Measurements from ENCODE around the gene OCIAD2.
"Not testable (repeated sequence)": the region's sequence is repeated elsewhere in the genome, so short reads cannot be mapped to it uniquely, and the experiment has no call there.

The OCIAD2 gene, protein sequence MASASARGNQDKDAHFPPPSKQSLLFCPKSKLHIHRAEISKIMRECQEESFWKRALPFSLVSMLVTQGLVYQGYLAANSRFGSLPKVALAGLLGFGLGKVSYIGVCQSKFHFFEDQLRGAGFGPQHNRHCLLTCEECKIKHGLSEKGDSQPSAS

DNA sequence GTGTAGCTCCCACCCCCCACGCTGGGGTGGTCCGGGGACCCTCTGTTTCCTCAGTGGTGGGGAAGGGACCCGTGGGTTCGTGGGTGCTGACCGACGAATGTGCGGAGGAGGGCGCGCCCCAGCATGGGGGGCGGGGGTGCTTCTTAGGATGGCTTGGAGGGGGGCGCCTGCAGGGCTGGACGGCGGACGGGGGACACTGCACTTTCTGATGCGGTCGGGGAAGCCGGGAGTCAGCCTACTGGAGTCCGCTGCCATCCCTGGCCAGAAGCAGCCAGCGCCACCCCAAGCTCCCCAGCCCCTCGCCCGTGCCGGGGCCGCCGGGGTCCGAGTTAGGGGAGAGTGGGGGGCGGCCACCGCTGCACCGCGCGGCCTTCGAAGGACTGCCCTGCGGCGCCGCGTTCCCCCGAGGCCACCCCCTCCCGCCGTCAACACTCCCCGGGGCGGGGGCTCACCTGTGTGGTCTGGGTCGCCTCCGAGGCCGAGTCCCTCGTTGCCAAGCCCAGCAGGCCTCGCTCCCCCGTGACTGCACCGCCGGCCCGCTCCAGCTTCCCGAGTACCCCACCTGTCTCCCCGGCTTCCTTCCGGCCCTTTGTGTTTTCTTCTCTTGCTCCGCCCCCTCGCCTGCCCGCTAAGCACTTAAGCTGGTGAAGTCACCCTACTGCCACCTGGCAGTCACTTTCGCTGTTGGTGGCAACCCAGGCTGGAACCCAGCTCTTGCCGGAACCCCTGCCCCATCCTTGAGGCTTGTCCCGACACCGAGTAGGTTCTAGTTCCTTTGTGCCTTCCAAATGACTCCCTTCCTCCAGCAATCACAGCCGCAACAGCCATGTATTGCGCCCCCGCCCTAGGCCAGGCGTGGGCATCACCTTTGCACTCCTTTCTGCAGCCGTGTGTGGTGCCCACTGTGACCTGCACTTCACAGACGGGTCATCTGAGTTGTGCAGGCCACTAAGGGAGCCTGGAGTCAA, at the start of gene OCIAD2:
Gene OCIAD2 (minus strand): TSS at position 569 of the 968 bp plus-strand sequence. CDS start 2,225 bp downstream, outside the sequence.
- DNase-seq: peak; percentile 23

DNA sequence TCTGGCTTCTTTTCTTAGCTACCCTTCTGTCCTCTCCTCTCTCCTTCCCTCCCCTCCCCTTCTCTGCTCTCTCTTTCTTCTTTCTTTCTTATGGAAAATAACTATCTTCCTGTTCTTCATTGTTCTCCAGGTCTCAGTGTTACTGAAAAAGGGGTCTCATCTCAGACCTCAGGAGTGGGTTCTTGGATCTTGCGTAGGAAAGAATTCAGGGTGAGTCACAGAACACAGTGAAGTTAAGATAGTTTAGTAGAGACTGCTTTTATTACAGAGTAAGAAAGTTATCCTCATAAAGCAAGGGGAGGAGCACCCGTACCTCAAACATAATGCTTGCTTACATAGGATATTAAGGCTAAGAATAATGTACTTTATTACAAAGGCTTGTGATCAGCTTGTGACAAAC, 47.7 kb upstream of the OCIAD2 start:
- DNase-seq: no peak

DNA sequence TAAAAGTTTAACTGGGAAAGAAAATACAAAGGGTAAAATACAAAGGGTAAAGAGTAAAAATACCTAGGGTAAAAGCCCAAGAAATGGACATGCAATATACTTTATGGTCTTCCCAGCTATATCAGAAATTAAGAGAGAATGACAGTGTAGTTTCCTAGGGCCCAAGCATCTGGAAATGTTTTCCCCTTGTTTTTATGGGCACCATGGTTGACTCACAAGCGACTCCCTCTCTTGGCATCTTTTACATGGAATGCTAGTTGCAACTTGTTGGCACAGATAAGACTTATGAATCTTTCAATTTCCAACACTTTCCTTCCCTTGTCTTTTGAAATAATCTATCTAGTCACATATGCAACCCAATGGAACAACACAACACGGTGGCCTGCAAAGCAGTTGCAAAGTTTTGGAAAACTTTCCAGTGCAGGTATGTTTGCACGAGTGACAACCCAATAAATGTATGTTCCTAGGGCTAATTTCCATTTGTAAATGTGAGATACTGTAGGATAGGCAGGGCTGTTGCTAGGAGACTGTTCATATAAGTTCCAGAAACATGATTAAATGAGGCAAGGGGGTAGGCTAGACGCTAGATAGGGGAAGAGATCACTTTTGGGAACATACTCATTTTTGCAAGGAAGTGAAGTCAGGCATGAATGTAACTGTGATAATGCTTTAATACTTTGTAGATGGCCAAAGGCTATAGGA, 43.1 kb upstream of the OCIAD2 start:
- DNase-seq: no peak

DNA sequence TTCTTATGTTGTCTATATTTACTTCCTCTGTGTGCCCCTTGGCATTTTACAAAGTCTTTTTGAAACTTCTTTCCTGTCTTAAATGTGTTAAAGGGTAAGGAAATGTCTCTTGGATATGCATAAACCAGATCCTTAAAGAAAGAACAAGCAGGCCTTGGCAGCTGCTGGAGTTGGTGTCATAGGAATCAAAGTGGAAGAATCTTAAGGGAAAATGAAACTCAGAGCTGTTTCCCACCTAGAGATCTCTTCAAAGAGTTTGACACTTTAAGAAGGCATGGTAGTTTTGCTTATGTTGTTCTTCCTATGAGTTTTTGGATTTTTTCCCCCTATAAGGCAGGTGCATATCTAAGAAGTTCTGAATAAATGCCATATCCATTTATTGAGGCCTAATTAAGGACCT, 42.5 kb upstream of the OCIAD2 start:
- no peak for DNase-seq

DNA sequence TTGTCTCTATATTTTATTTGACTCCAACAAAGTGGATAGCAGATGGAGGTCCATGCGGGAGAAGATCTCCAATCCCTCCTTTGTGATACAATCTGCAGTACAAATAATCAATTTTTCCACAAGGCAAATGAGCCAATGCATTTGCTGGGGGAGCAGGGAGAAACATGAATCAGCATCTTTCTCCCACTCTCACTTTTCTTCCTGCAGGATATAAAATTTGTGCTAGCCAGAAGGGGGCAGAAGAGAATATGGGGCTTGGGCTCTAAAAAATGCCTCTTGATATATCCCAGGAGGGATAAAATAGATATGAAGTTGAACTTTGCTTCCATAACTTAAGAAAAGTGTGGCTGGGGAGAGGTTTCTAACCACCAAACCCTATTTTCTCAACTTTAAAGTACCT, 41.2 kb upstream of the OCIAD2 start:
- no peak for DNase-seq

DNA sequence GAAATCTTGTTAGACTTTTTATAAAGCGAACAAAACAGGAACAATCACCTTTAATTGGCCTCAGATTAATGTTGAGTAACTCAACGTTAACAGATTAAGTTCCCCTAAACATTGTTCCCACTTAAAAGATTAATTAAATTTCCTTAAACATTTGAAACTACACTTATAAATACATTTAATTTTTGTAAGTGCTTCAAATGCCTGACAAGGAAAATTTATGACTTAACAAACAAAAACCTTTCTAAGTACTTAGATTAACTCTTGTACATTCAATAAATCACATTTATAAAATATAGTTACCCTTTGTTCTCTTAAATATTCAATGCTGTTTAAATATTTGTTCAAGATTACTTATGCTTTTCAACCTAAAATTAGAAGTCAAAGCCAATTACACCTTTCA, 39.4 kb upstream of the OCIAD2 start:
- DNase-seq: no peak

DNA sequence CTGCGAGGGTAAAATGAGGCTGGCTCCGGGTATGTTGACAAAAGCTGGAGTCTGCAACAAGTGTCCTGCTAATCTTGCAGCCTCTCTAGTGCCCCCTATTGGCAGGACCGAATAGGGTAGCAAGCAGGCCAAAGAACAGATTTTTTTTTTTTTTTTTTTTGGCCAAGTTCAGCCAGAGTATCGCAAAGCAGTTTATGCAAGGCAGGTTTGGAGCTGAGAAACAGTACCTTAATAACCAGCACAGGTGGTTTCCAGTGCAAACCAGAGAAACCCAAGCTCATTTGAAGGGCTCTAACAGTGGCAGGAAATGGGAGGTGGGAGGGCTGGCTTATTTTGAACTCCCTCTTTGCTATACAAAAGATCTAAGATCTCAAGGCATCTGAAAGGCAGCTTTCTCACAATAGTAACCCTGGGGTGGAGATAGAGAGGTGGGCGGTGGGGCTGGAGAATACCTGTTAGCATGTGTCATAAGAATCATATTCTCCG, 38.2 kb upstream of the OCIAD2 start:
- DNase-seq: no peak

DNA sequence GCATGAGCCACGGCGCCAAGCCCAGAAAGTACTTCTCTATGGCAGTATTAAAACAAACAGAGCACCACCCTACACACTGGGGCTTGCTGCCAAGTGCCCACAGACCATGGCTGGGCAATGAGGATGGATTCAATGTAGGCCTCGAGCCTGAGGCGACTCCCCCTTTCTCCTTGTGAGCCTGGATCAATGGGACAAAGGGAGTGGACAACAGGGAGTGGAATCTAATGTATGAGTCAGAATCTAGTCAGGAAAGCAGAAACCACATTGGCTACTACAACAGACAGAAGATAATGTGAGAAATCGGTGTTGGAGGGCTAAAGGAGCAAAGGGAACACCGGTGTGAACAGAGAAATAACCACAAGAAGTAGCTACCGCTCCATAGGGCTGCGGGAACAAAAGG, 37.7 kb upstream of the OCIAD2 start:
- DNase-seq: no peak

DNA sequence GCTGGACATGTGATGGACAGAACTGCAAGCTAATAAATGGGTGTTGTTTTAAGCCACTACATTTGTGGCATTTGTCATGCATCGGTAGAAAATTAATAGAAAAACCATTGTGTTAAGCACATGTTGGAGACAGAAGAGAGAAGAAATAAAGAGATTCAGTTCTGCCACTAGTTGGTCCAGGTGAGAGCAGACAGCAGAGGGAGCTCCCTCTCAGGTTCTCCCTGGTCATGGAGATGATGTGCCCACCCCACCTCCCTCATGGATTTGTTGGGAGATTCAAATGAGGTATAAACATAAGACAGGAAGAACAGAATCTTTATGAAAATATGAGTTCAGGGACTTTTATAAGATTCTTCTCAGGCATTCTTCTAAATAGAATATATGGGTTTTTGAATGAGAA, 36.8 kb upstream of the OCIAD2 start:
- no peak for DNase-seq

DNA sequence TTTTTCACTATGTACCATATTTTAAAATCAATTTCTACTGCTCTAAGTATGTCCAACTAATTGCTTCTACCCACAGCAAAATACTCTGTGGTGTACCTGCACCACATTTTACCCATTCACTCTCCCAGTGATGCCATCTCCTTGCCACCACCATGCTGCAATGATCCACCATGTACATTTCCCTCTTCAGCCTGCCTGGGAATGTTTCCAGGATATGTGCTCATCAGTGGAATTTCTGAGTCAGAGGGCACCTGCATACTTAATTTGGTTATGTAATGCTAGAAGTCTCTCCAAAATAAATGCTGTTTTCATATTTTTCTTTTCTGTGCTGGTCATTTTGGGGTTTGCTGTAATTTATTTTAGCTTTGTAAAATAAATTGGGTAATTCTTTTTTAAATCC, 33.2 kb upstream of the OCIAD2 start:
- DNase-seq: no peak

DNA sequence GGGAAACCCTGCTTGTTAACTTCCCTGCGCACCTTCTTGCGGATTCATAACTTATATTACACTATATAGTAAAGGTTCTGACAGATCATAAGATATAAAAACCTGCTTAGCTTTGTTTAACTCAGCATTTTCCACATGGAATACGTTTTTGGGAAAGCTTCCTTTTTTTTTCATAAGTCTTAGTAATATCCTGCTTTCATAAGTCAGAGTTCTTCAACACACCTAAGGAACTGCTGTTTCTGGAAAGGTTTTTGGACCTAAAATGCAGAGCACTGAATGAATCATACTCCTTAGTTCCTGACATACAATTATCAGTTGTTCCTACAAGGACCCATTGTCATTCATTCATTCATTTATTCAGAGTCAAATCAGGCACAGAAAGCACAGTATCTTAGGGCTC, 32.3 kb upstream of the OCIAD2 start:
- DNase-seq: no peak

DNA sequence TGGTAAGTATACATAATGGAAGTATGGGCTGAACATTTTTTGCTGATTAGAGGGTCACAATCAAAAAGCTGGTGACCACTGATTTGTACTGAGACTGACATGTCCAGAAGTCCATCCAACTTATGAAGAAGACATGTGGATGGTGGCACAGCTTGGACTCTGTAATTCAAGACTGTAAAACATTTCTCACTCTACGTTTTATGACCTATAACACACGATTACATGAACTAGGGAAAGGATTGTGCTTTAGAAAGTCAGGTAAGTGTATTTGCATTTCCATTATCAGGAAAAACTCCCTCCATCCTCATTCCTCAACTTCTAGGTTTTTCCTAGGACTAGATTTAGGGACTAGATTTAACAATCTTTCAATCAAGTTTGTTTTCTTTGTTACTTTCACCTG, 30.5 kb upstream of the OCIAD2 start:
- DNase-seq: no peak

DNA sequence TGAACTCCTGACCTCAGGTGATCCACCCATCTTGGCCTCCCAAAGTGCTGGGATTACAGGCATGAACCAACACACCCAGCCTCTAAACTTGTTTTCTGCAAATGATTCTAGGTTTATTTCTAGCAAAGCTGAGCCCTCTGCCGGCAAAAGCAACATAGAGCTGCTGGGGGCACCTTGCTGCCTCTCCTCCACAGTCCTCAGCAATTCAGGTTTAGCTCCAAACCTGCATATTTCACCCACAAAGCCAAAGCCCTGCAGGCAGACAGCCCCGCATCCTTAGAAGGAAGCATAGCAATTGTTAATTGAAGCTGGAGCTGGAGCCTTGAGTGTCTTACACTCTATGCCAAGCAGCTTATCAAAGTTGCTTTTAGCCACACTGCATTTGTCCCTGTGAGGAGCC, 24.9 kb upstream of the OCIAD2 start:
- DNase-seq: no peak

DNA sequence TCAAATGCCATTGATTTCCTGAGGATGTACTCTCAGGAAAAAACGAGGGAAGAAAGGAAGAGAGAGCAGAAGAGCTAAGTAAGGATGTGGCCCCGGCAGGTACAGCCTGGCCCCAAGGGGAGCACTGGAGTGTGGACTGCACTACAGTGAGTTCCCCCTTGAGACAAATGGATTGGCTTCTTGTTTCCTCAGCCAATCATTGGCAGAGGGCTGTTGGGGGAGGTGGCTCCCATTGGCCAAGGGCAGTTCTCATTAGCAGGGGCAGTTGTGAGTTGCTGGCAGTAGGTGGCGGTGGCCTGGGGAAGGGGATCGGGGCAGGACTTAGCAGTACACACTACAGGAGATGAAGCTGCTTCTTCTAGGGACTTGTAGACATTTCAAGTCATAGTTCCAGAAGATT, 24.1 kb upstream of the OCIAD2 start:
- no peak for DNase-seq

DNA sequence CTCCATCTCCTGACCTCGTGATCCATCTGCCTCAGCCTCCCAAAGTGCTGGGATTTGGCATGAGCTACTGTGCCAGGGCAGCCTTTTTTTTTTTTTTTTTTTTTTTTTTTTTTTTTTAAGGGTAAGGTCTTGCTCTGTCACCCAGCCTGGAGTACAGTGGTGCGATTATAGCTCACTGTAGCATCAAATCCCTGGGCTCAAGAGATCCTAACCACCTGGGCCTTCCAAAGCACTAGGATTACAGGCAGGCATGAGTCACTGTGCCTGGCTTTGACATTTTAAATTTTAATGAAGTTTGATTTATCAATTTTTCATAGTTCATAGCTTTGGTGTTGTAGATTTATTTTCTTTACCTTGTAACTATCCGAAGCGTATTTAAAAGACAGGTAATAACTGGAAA, 17.8 kb upstream of the OCIAD2 start:
- DNase-seq: no peak

DNA sequence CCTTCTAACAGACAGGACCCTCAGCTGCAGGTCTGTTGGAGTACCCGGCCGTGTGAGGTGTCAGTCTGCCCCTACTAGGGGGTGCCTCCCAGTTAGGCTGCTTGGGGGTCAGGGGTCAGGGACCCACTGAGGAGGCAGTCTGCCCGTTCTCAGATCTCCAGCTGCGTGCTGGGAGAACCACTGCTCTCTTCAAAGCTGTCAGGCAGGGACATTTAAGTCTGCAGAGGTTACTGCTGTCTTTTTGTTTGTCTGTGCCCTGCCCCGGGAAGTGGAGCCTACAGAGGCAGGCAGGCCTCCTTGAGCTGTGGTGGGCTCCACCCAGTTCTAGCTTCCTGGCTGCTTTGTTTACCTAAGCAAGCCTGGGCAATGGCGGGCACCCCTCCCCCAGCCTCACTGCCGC, 16.5 kb upstream of the OCIAD2 start:
- DNase-seq: not testable (repeated sequence)

DNA sequence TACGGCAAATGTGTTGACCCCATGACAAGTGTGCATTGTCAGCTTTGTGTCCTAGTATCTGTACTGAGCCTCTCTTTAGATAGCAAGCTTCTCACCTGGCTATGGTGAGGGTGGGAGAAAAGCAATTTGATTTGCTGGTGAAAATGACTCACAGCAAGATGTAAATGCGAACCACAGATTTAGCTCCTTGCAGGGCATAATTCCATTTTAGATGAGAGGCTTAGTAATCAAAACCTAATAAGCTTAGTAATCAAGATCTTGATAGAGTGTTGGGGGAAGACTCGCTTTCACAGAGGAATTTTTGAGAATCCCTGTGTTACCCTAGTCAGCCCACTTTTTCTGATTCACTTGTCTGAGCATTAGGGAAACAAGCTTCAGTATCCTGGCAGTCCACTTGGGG, 7.7 kb upstream of the OCIAD2 start:
- no peak for DNase-seq

DNA sequence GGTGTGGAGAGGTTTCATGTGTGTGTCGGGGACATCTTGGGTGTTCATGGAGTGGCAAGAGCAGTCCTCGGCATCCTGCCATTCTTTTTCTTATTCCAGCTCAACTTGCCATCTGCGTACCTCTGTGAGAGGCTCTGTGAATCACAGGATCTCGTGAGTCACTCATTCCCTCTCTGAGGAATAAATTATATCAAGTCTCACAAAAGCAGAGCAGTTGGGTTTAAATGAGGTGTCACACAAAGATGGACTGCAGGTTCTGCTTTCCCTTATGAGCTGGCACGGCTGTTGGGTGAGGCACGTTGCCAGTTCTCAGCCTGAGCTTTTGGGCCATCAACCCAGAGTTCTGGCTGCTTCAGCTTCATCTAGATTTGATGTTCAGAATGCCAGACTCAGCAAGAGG, 6.8 kb upstream of the OCIAD2 start:
- no peak for DNase-seq

DNA sequence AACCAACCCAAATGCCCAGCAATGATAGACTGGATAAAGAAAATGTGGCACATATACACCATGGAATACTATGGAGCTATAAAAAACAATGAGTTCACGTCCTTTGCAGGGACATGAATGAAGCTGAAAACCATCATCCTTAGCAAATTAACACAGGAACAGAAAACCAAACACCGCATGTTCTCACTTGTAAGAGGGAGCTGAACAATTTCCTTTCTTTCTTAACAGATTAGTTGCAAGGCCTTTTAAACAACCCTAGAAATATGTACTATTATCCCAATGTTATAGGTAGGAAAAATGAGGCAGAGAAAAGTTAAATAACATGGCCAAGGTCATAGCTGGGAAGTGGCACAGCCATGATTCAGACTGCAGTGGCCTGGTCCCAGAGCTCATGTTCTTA, 5.8 kb upstream of the OCIAD2 start:
- DNase-seq: no peak

DNA sequence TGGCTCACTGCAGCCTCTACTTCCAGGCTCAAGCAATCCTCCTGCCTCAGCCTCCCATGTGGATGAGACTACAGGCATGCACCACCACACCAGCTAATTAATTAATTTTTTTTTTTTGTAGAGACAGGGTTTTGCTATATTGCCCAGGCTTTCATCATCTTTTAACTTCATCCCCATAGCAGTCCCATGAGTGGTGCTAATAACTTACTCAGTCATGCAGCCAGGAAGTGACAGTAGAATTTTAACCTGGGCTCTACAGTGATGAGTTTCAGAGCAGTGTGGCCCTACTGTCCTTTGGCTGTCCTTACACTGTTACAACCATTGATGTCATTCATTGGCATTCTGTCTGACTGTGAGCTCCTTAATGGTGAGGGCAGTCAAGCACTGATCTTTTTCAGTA, 3.9 kb upstream of the OCIAD2 start:
- no peak for DNase-seq

DNA sequence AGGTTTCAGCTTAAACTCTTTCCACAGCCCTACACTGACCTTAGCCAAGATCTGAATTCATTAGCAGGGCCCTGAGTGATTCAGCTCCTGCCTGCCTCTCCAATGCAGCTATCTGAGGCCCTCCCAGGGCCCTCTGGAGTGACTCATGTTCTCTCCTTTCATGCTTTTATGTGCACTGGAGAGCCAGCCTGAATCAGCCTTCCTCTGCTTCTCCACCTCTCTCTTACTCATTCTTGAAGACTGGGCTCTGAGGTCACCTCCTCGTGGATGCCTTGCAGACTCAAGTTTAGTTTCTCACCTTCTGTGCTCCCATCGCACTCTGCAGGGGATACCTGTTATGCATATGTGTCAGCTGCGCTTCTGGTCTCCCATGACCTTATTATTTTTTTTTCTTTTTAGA, 3.1 kb upstream of the OCIAD2 start:
- DNase-seq: peak; percentile 49

DNA sequence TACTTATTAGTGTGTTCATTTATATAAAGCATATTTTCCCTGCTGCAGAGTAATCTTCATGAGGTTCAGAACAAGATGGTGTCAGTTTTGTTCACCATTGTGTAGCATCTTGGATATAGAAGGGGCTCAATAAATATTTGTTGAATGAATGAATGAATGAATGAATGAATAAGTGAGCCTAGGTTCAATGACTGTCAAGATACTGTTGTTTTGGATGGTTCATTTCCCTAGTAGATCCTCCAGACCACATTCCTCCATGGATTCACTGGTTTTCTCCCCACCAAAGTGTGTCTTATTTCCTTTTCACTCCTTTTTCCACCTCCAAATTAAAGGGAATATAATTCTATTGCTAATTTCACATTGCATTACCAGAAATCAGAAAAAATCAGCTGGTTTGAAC, 2.1 kb upstream of the OCIAD2 start:
- no peak for DNase-seq

DNA sequence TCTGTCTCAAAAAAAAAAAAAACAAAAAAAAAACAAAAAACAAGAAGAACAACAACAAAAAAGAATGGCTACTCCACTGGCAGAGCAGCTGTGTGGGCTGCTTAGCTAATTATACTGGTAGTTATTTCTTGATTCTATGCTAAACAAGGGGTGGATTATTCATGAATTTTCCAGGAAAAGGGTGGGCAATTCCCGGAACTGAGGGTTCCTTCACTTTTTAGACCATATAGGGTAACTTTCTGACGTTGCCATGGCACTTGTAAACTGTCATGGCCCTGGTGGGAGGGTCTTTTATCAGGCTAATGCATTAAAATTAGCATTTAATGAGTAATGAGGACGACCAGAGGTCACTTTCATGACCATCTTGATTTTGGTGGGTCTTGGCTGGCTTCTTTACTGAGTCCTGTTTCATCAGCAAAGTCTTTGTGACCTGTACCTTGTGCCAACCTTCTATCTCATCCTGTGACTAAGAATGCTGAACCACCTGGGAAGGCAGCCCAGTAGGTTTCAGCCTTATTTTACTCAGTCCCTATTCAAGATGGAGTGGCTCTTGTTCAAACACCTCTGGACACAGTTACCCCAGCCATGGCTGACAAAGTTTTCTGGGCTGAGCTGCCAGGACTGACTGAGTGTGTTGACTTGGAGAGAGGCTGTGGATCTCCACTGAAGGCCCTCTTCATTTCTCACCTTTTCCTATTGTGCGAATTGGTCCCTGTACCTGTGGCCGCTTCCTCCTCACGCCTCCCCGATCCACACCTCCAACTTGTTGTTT, 1.3 kb upstream of the OCIAD2 start:
- DNase-seq: no peak

Data from NK-92 treated with Interleukin-12 subunit alpha and Interleukin-12 subunit beta, amount 100 ng/mL, for 24 hours (cell line).